Measurements from ENCODE around the gene NUCB2.

The NUCB2 gene

GRCh38 chr11:17300372-17300771, 23.8 kb downstream of the NUCB2 start:
- no peaks in the 10 kb centered on the region for H3K27me3 Mint-ChIP-seq (ENCODE audit: low read depth, poor library complexity)
- H3K4me3 Mint-ChIP-seq, result no peak overlapping the region
- no peak for TF ChIP-seq CTCF (IDR thresholded peaks at IDR 0.05)
- H3K27ac Mint-ChIP-seq, result no peak overlapping the region
- H3K9me3 Mint-ChIP-seq, result no peaks in the 10 kb centered on the region
- H3K36me3 Mint-ChIP-seq (ENCODE audit: low read depth), result peaks cover 41% of the 10 kb centered on the region
- no peak for DNase-seq
- H3K4me1 Mint-ChIP-seq, result no peaks in the 10 kb centered on the region

- no peak for TF ChIP-seq CTCF (IDR thresholded peaks at IDR 0.05)
- Mint-ChIP-seq H3K9me3 (no peaks in the 10 kb centered on the region), H3K27me3 (ENCODE audit: low read depth, poor library complexity) (no peaks in the 10 kb centered on the region), H3K27ac (no peak overlapping the region), H3K4me3 (no peak overlapping the region), H3K36me3 (ENCODE audit: low read depth) (peaks cover 15% of the 10 kb centered on the region), H3K4me1 (no peaks in the 10 kb centered on the region)
- DNase-seq, result no peak
These were observed 37.1 kb downstream of the NUCB2 start for GRCh38 chr11:17313349-17314231.

- peaks cover 15% of the 10 kb centered on the region for H3K36me3 Mint-ChIP-seq (ENCODE audit: low read depth)
- no peak overlapping the region for H3K27ac Mint-ChIP-seq
These were observed 37.7 kb downstream of the NUCB2 start for GRCh38 chr11:17314232-17314547.

GRCh38 chr11:17314904-17315426, 38.4 kb downstream of the NUCB2 start:
- H3K27ac Mint-ChIP-seq, result no peak overlapping the region
- no peaks in the 10 kb centered on the region for H3K9me3 Mint-ChIP-seq
- no peak overlapping the region for H3K4me3 Mint-ChIP-seq
- no peak for DNase-seq
- TF ChIP-seq CTCF (IDR thresholded peaks at IDR 0.05), result no peak
- peaks cover 16% of the 10 kb centered on the region for H3K36me3 Mint-ChIP-seq (ENCODE audit: low read depth)
- no peaks in the 10 kb centered on the region for H3K4me1 Mint-ChIP-seq
- H3K27me3 Mint-ChIP-seq (ENCODE audit: low read depth, poor library complexity), result no peaks in the 10 kb centered on the region

More at GRCh38 chr11:17314232-17314547, 37.7 kb downstream of the NUCB2 start:
- Mint-ChIP-seq H3K4me1 (no peaks in the 10 kb centered on the region), H3K4me3 (no peak overlapping the region), H3K27me3 (ENCODE audit: low read depth, poor library complexity) (no peaks in the 10 kb centered on the region), H3K9me3 (no peaks in the 10 kb centered on the region)
- TF ChIP-seq CTCF (IDR thresholded peaks at IDR 0.05), result no peak
- DNase-seq, result no peak

DNA sequence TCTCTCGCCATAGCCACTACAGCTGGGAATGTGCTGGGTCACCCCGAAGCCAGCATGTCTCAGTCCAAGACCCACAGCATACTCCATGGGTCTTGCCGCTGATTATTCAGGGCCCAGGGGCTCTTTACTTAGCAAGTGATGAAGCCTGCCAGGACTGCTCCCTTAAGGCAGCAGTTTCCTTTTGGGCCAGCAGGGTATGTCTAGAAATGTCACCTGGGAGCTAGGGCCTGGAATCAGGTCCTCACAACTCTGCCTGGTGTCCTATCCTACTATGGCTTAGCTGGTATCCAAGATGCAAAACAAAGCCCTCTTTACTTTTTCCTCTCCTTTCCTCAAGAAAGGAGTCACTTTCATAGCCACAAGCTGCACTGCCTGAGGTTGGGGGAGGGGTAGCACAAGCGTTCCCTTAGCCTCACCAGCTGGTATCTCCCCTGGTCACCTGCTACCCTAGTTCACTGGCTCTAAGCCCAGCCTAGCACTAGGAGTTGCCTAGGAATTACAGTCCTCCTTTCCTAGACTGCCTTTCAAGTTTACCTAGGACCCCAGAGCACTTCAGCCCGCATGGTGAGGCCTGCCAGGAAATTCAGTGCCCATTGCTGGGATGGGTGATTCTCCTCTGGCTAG, 52.4 kb downstream of the NUCB2 start:
- TF ChIP-seq CTCF (IDR thresholded peaks at IDR 0.05), result no peak
- Mint-ChIP-seq H3K4me3 (no peak overlapping the region), H3K27me3 (ENCODE audit: low read depth, poor library complexity) (no peaks in the 10 kb centered on the region), H3K27ac (no peak overlapping the region), H3K36me3 (ENCODE audit: low read depth) (peaks cover 20% of the 10 kb centered on the region), H3K9me3 (no peaks in the 10 kb centered on the region), H3K4me1 (no peaks in the 10 kb centered on the region)
- DNase-seq, result no peak
